GM23338 (cell line): ENCODE data around the gene RTN4RL1. TPM values are rescaled to one million over a fixed set of nuclear protein-coding genes. Genes with fewer than 3 reads are reported as not detected.

ENCODE experiments used
- ATAC-seq: fragments of 200-7000 bp; cut with Tn5 transposase; 3 replicates; pipeline ENCODE4 v1.9.1; 2020
- DNase-seq: peaks from one replicate; pipeline ENCODE4 v3.0.0-alpha.2; 2015; ENCODE audit warnings: low spot score
- H2AFZ ChIP-seq: fragments of 200-600 bp; sonication (generic); 2 replicates; pipeline ENCODE4 v1.8.0; 2016; ENCODE audit warnings: antibody characterized with exemption, mild to moderate bottlenecking, moderate library complexity
- H3F3A ChIP-seq: fragments of 200-600 bp; sonication (generic); replicated peaks from 2 replicates; pipeline ENCODE4 v1.8.0; 2017; ENCODE audit warnings: antibody characterized with exemption, mixed run types, low read depth
- H3K27ac ChIP-seq: fragments of 200-600 bp; sonication (generic); 2 replicates; pipeline ENCODE4 v1.6.1; 2016; ENCODE audit warnings: low read depth
- H3K27me3 ChIP-seq: fragments of 200-600 bp; sonication (generic); 2 replicates; pipeline ENCODE4 v1.8.0; 2016; ENCODE audit warnings: mild to moderate bottlenecking, mixed run types, moderate library complexity; ENCODE audit not compliant: insufficient read depth
- H3K36me3 ChIP-seq: fragments of 200-600 bp; sonication (generic); 2 replicates; pipeline ENCODE4 v1.8.0; 2016; ENCODE audit warnings: mild to moderate bottlenecking; ENCODE audit not compliant: insufficient read depth
- H3K4me1 ChIP-seq: fragments of 200-600 bp; sonication (generic); 2 replicates; pipeline ENCODE4 v1.8.0; 2016; ENCODE audit warnings: mild to moderate bottlenecking, moderate library complexity; ENCODE audit not compliant: insufficient read depth
- H3K4me2 ChIP-seq: fragments of 200-600 bp; sonication (generic); 2 replicates; pipeline ENCODE4 v1.7.1; 2017; ENCODE audit warnings: mixed run types
- H3K4me3 ChIP-seq: fragments of 200-600 bp; sonication (generic); 2 replicates; pipeline ENCODE4 v1.6.1; 2016; ENCODE audit warnings: mixed run types
- H3K79me2 ChIP-seq: fragments of 200-600 bp; sonication (generic); replicated peaks from 2 replicates; pipeline ENCODE4 v1.8.0; 2017; ENCODE audit warnings: mild to moderate bottlenecking; ENCODE audit not compliant: insufficient read depth
- H3K9me2 ChIP-seq: fragments of 200-600 bp; sonication (generic); 2 replicates; pipeline ENCODE4 v1.8.0; 2017; ENCODE audit not compliant: insufficient read depth
- H4K20me1 ChIP-seq: fragments of 200-600 bp; sonication (generic); replicated peaks from 2 replicates; pipeline ENCODE4 v1.8.0; 2017; ENCODE audit warnings: mild to moderate bottlenecking; ENCODE audit not compliant: insufficient read depth
- H3K27ac Mint-ChIP-seq: 2 replicates; pipeline ENCODE4 v1.8.0; 2020; ENCODE audit warnings: inconsistent platforms, mild to moderate bottlenecking, moderate library complexity, mixed read lengths
- H3K27me3 Mint-ChIP-seq: 3 replicates; pipeline ENCODE4 v1.8.0; 2022; ENCODE audit warnings: low read depth, mild to moderate bottlenecking, moderate library complexity, mixed read lengths, inconsistent platforms; ENCODE audit not compliant: insufficient read depth, poor library complexity
- H3K36me3 Mint-ChIP-seq: 3 replicates; pipeline ENCODE4 v1.8.0; 2021; ENCODE audit warnings: low read depth, mild to moderate bottlenecking, inconsistent platforms, moderate library complexity, mixed read lengths
- H3K4me1 Mint-ChIP-seq: 3 replicates; pipeline ENCODE4 v1.8.0; 2020; ENCODE audit warnings: mild to moderate bottlenecking, inconsistent platforms, mixed read lengths
- H3K4me3 Mint-ChIP-seq: 3 replicates; pipeline ENCODE4 v1.8.0; 2021; ENCODE audit warnings: moderate library complexity, mild to moderate bottlenecking, inconsistent platforms, mixed read lengths
- H3K9me3 Mint-ChIP-seq: 3 replicates; pipeline ENCODE4 v1.8.0; 2020; ENCODE audit warnings: moderate library complexity, mild to moderate bottlenecking, inconsistent platforms, mixed read lengths
- CREB1 ChIP-seq: fragments of 250-450 bp; sonication (Bioruptor Pico); IDR thresholded peaks from 2 replicates; pipeline ENCODE4 v1.5.0; 2020; ENCODE audit warnings: low read depth, mild to moderate bottlenecking, moderate library complexity
- EZH2phosphoT487 ChIP-seq: fragments of 200-600 bp; sonication (generic); IDR thresholded peaks from one replicate; pipeline ENCODE4 v1.8.1; 2018; ENCODE audit warnings: antibody characterized with exemption; ENCODE audit not compliant: unreplicated experiment
- POLR2AphosphoS5 ChIP-seq: IDR thresholded peaks from 2 replicates; pipeline ENCODE4 v1.6.1; 2016; ENCODE audit warnings: antibody characterized with exemption, low read depth
- ZNF114 ChIP-seq: fragments of 250-450 bp; sonication (Bioruptor Pico); IDR thresholded peaks from 2 replicates; pipeline ENCODE4 v1.5.0; 2020; ENCODE audit warnings: mild to moderate bottlenecking, moderate library complexity
- ZNF331 ChIP-seq: fragments of 250-450 bp; sonication (Bioruptor Pico); IDR thresholded peaks from 2 replicates; pipeline ENCODE4 v1.5.0; 2020; ENCODE audit warnings: low read depth, mild to moderate bottlenecking, moderate library complexity
- polyA plus RNA-seq: library from polyadenylated mRNA; unstranded; fragments of >200 nt; fragmentation: Nextera tagmentation; extraction: Ambion mirVana; gene quantifications from 2 replicates; pipeline ENCODE4 v1.2.1, GENCODE V29; 2016
- total RNA-seq: library from RNA; depleted of rRNA; stranded (reverse); fragments of >200 nt; shearing (Covaris generic); gene quantifications from 2 replicates; pipeline ENCODE4 v1.2.3, GENCODE V29; 2014
- TF ChIP-seq, protein P1 (sequence below): fragments of 250-450 bp; sonication (Bioruptor Pico); IDR thresholded peaks from 2 replicates; pipeline ENCODE4 v1.5.0; 2020; ENCODE audit warnings: mild to moderate bottlenecking, moderate library complexity
- TF ChIP-seq, protein P2 (sequence below): IDR thresholded peaks from 2 replicates; pipeline ENCODE4 v1.6.1; 2016; ENCODE audit warnings: antibody characterized with exemption

The RTN4RL1 gene
- total and polyA plus RNA-seq, 2 experiments from 2014 or later: 0.17 TPM; not detected in 1

DNA sequence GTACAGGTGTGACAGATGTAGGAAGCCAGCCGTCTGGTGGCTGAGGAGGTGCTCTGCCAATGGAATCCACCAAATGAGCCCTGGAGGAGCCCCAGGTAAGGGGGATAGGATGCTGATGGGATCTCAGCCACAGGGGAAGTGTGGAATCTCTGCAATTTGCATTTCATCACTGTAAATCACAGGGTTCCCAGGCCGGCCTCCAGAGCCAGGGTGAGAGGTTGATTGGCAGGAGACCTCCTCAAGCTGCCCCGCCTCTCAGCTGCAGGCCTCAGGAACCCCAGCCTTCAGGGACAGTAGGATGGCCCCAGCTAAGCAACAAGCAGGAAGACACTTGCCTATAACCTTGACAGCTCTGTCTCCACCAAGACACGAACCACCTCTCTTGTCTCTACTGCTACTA lies 39.4 kb downstream of the RTN4RL1 start (continued):
- TF ChIP-seq ZNF331 (CRISPR knock-in tag): no peak
- no peak for TF ChIP-seq ZNF114
- no peak for TF ChIP-seq CREB1 (CRISPR knock-in tag)
- TF ChIP-seq, protein P1, sequence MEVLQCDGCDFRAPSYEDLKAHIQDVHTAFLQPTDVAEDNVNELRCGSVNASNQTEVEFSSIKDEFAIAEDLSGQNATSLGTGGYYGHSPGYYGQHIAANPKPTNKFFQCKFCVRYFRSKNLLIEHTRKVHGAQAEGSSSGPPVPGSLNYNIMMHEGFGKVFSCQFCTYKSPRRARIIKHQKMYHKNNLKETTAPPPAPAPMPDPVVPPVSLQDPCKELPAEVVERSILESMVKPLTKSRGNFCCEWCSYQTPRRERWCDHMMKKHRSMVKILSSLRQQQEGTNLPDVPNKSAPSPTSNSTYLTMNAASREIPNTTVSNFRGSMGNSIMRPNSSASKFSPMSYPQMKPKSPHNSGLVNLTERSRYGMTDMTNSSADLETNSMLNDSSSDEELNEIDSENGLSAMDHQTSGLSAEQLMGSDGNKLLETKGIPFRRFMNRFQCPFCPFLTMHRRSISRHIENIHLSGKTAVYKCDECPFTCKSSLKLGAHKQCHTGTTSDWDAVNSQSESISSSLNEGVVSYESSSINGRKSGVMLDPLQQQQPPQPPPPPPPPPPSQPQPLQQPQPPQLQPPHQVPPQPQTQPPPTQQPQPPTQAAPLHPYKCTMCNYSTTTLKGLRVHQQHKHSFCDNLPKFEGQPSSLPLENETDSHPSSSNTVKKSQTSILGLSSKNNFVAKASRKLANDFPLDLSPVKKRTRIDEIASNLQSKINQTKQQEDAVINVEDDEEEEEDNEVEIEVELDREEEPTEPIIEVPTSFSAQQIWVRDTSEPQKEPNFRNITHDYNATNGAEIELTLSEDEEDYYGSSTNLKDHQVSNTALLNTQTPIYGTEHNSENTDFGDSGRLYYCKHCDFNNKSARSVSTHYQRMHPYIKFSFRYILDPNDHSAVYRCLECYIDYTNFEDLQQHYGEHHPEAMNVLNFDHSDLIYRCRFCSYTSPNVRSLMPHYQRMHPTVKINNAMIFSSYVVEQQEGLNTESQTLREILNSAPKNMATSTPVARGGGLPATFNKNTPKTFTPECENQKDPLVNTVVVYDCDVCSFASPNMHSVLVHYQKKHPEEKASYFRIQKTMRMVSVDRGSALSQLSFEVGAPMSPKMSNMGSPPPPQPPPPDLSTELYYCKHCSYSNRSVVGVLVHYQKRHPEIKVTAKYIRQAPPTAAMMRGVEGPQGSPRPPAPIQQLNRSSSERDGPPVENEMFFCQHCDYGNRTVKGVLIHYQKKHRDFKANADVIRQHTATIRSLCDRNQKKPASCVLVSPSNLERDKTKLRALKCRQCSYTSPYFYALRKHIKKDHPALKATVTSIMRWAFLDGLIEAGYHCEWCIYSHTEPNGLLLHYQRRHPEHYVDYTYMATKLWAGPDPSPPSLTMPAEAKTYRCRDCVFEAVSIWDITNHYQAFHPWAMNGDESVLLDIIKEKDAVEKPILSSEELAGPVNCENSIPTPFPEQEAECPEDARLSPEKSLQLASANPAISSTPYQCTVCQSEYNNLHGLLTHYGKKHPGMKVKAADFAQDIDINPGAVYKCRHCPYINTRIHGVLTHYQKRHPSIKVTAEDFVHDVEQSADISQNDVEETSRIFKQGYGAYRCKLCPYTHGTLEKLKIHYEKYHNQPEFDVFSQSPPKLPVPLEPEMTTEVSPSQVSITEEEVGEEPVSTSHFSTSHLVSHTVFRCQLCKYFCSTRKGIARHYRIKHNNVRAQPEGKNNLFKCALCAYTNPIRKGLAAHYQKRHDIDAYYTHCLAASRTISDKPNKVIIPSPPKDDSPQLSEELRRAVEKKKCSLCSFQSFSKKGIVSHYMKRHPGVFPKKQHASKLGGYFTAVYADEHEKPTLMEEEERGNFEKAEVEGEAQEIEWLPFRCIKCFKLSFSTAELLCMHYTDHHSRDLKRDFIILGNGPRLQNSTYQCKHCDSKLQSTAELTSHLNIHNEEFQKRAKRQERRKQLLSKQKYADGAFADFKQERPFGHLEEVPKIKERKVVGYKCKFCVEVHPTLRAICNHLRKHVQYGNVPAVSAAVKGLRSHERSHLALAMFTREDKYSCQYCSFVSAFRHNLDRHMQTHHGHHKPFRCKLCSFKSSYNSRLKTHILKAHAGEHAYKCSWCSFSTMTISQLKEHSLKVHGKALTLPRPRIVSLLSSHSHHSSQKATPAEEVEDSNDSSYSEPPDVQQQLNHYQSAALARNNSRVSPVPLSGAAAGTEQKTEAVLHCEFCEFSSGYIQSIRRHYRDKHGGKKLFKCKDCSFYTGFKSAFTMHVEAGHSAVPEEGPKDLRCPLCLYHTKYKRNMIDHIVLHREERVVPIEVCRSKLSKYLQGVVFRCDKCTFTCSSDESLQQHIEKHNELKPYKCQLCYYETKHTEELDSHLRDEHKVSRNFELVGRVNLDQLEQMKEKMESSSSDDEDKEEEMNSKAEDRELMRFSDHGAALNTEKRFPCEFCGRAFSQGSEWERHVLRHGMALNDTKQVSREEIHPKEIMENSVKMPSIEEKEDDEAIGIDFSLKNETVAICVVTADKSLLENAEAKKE (CRISPR knock-in tag): no peak

DNA sequence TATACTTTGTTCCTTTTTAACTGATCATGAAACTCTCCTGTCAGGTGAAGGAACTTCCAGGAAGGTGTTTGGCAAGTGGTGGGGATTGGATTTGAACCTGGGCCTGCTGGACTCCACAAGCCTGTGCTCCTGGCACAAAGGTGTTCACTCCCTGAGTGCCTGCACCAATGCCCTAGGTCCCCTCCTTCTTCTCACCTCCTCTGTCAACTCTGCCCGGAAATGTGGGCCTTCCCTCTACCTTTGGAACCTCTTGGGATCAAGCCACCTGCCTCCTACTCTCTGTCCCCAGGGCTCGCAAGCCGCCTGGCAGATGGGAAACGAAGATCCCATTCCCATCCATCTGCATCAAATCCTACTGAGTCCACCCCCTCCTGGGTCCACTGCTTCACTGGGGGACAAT lies 40.0 kb downstream of the RTN4RL1 start:
- Histone ChIP-seq H3K27me3 (no peaks in the 10 kb centered on the region), H3K4me1 (no peaks in the 10 kb centered on the region), H4K20me1 (no peaks in the 10 kb centered on the region), H3K4me2 (no peak overlapping the region), H3K36me3 (no peaks in the 10 kb centered on the region), H3K9me2 (no peaks in the 10 kb centered on the region), H3K27ac (no peak overlapping the region), H3K4me3 (no peak overlapping the region), H2AFZ (no peak overlapping the region), H3K79me2 (no peaks in the 10 kb centered on the region), H3F3A (no peaks in the 10 kb centered on the region)
- Mint-ChIP-seq H3K9me3 (no peaks in the 10 kb centered on the region), H3K4me1 (peaks cover 8% of the 10 kb centered on the region; the same call in 2 of the 3 replicates), H3K27me3 (peaks cover 15% of the 10 kb centered on the region), H3K4me3 (no peak overlapping the region), H3K27ac (no peak overlapping the region), H3K36me3 (no peaks in the 10 kb centered on the region)
- no peak for ATAC-seq
- DNase-seq: no peak
- TF ChIP-seq, protein P2, sequence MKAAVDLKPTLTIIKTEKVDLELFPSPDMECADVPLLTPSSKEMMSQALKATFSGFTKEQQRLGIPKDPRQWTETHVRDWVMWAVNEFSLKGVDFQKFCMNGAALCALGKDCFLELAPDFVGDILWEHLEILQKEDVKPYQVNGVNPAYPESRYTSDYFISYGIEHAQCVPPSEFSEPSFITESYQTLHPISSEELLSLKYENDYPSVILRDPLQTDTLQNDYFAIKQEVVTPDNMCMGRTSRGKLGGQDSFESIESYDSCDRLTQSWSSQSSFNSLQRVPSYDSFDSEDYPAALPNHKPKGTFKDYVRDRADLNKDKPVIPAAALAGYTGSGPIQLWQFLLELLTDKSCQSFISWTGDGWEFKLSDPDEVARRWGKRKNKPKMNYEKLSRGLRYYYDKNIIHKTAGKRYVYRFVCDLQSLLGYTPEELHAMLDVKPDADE: no peak
- TF ChIP-seq EZH2phosphoT487: no peak
- no peak for TF ChIP-seq POLR2AphosphoS5
- no peak for TF ChIP-seq ZNF114
- TF ChIP-seq, protein P1 (CRISPR knock-in tag): no peak
- no peak for TF ChIP-seq CREB1 (CRISPR knock-in tag)
